ENCODE results near the gene KCNMA1.

DNA sequence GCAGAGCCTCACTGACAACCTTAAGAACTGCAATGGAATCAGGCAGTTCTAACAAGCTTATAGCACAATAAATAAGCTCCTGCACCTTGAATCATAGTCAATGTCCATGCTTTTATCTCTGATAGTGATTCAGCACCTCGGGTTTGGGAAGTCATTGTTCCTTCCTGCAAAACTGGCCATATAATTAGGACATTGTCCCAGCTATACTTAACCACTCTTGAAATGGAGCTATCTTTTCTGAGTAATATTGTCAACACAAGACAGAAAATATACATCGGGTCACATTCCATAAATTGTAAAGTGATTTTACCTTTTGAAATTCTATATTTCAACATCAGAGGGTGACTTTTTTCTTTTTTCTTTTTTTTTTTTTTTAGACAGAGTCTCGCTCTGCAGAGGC, 682.8 kb downstream of the KCNMA1 start:
- TF ChIP-seq, protein P1, sequence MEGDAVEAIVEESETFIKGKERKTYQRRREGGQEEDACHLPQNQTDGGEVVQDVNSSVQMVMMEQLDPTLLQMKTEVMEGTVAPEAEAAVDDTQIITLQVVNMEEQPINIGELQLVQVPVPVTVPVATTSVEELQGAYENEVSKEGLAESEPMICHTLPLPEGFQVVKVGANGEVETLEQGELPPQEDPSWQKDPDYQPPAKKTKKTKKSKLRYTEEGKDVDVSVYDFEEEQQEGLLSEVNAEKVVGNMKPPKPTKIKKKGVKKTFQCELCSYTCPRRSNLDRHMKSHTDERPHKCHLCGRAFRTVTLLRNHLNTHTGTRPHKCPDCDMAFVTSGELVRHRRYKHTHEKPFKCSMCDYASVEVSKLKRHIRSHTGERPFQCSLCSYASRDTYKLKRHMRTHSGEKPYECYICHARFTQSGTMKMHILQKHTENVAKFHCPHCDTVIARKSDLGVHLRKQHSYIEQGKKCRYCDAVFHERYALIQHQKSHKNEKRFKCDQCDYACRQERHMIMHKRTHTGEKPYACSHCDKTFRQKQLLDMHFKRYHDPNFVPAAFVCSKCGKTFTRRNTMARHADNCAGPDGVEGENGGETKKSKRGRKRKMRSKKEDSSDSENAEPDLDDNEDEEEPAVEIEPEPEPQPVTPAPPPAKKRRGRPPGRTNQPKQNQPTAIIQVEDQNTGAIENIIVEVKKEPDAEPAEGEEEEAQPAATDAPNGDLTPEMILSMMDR (IDR thresholded peaks at IDR 0.05): no peak
- no peak for TF ChIP-seq ZFX (IDR thresholded peaks at IDR 0.05; ENCODE audit: borderline replicate concordance)

Data from 22Rv1 (cell line).